Vein endothelial cell (primary cell): ENCODE data around the gene OPA1. TPM values are rescaled to one million over a fixed set of nuclear protein-coding genes. Genes with fewer than 3 reads are reported as not detected.

Experiments
- small RNA-seq: library from RNA; depleted of rRNA; stranded (forward); fragments of <200 nt; gene quantifications from one replicate; pipeline ENCODE3, GENCODE V24; 2012
- total RNA-seq: library from RNA; depleted of rRNA; stranded (reverse); fragments of >200 nt; gene quantifications from 2 replicates; pipeline ENCODE4 v1.2.3, GENCODE V29; 2012

Gene OPA1, protein sequence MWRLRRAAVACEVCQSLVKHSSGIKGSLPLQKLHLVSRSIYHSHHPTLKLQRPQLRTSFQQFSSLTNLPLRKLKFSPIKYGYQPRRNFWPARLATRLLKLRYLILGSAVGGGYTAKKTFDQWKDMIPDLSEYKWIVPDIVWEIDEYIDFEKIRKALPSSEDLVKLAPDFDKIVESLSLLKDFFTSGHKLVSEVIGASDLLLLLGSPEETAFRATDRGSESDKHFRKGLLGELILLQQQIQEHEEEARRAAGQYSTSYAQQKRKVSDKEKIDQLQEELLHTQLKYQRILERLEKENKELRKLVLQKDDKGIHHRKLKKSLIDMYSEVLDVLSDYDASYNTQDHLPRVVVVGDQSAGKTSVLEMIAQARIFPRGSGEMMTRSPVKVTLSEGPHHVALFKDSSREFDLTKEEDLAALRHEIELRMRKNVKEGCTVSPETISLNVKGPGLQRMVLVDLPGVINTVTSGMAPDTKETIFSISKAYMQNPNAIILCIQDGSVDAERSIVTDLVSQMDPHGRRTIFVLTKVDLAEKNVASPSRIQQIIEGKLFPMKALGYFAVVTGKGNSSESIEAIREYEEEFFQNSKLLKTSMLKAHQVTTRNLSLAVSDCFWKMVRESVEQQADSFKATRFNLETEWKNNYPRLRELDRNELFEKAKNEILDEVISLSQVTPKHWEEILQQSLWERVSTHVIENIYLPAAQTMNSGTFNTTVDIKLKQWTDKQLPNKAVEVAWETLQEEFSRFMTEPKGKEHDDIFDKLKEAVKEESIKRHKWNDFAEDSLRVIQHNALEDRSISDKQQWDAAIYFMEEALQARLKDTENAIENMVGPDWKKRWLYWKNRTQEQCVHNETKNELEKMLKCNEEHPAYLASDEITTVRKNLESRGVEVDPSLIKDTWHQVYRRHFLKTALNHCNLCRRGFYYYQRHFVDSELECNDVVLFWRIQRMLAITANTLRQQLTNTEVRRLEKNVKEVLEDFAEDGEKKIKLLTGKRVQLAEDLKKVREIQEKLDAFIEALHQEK
- total RNA-seq: 56.2 and 78.1 TPM in 2 replicates

DNA sequence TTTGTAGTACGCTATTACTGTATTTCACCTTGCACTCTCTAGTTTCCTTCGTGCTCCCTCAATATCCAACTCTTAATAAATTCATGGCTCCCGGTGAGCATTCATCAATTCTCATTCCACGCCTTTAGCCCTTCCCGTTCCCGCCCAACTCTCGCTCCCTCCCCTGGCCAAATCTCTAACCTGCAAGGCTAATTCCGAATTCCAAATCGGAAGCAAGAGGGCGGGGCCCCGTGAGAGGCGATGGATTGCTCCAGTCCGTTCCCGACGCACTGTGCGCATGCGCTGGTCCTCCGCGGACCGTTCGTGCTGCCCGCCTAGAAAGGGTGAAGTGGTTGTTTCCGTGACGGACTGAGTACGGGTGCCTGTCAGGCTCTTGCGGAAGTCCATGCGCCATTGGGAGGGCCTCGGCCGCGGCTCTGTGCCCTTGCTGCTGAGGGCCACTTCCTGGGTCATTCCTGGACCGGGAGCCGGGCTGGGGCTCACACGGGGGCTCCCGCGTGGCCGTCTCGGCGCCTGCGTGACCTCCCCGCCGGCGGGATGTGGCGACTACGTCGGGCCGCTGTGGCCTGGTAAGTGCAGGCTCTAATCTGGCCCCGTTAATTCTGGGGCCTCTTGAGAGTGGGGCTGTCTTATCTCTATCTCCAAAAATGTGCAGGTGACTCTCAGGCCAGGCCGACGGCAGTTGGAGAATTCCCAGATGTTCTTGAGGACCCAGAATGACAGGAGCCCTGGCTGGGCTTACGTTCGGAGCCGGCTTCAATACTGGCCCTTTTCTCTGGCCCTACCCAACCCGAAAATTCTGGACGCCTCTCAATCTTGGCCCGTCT, at the start of gene OPA1:
OPA1 (plus strand) TSS at position 368 of the 827 bp plus-strand sequence; CDS start at position 538, 170 bp downstream.

DNA sequence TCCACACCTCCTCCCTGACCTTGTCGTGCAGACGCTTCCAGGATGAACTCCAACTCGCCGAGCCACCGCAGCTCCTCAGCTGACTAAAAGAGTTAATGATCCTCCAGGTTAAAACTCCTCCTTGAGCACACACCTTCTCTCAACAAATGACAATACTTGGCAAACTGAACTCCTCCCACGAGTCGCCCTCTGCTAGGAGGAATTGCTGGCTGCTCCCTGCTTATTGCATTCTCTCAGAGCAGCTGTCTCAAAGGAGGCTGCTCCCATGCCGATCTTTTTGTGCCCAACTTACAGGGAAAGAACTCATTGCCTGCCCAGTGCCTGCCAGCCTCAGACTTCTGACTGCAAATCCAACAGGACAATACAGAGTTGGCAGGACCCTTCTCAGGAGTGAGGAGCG, 38.2 kb upstream of the OPA1 start, which contains the start of gene ATP13A4:
ATP13A4 (minus strand) TSS at position 85 of the 400 bp plus-strand sequence. CDS start 96 bp downstream, outside the sequence.

Small RNAs within 50 kb of the gene (small RNA-seq; reads per million reads assigned to genes)
- gene RF00019: not detected
- not detected for gene RN7SL447P

Other genes starting within 250 kb of the OPA1 start
- gene ATP13A5, start 214.5 kb upstream of the OPA1 start, total RNA-seq: not detected in 2 replicates
- gene ATP13A4, start 38.3 kb upstream of the OPA1 start, total RNA-seq: under 0.01 TPM in 2 replicates